GDM1 (cell line): ENCODE measurements around the gene RHOT2.
"Not testable (repeated sequence)": the region's sequence is repeated elsewhere in the genome, so short reads cannot be mapped to it uniquely, and the experiment has no call there.

Source experiments
- DNase-seq: peaks from one replicate; lab custom pipeline; 2025; lab: John Stamatoyannopoulos, UW

RHOT2 gene

GRCh38 chr16:681746-682427 is 14.0 kb downstream of the RHOT2 start:
- DNase-seq = no peak

- no peak for DNase-seq
Observed at GRCh38 chr16:682493-683395, 14.8 kb downstream of the RHOT2 start.

- no peak for DNase-seq
Observed at GRCh38 chr16:683396-684070, 15.6 kb downstream of the RHOT2 start.

GRCh38 chr16:684071-684794 is 16.3 kb downstream of the RHOT2 start, which contains the start of gene JMJD8:
TSS of gene JMJD8 (minus strand) at chr16:684334. CDS start at chr16:684319, 15 bp downstream.
- peak; percentile 87 for DNase-seq

- no peak for DNase-seq
Observed at GRCh38 chr16:684961-685696, 17.2 kb downstream of the RHOT2 start.

GRCh38 chr16:685967-686366 is 18.0 kb downstream of the RHOT2 start:
- no peak for DNase-seq

GRCh38 chr16:686459-687260 is 18.7 kb downstream of the RHOT2 start:
- DNase-seq = no peak

- no peak for DNase-seq
Observed at GRCh38 chr16:687499-687898, 19.6 kb downstream of the RHOT2 start.

- no peak for DNase-seq
Observed at GRCh38 chr16:689175-689897, 21.4 kb downstream of the RHOT2 start.

- not testable (repeated sequence) for DNase-seq
Observed at GRCh38 chr16:691242-691641, 23.3 kb downstream of the RHOT2 start.

- DNase-seq = no peak
Observed at GRCh38 chr16:692356-693108, 24.6 kb downstream of the RHOT2 start.

- DNase-seq = no peak
Observed at GRCh38 chr16:693364-693763, 25.4 kb downstream of the RHOT2 start.

GRCh38 chr16:693766-694165 is 25.8 kb downstream of the RHOT2 start:
- DNase-seq = no peak

GRCh38 chr16:694187-694862 is 26.4 kb downstream of the RHOT2 start:
- DNase-seq = no peak

GRCh38 chr16:694863-695354 is 27.0 kb downstream of the RHOT2 start:
- no peak for DNase-seq

- no peak for DNase-seq
Observed at GRCh38 chr16:695355-696089, 27.6 kb downstream of the RHOT2 start.

- DNase-seq = no peak
Observed at GRCh38 chr16:698911-699671, 31.2 kb downstream of the RHOT2 start.
